ENCODE results near the gene ENG.

DNA sequence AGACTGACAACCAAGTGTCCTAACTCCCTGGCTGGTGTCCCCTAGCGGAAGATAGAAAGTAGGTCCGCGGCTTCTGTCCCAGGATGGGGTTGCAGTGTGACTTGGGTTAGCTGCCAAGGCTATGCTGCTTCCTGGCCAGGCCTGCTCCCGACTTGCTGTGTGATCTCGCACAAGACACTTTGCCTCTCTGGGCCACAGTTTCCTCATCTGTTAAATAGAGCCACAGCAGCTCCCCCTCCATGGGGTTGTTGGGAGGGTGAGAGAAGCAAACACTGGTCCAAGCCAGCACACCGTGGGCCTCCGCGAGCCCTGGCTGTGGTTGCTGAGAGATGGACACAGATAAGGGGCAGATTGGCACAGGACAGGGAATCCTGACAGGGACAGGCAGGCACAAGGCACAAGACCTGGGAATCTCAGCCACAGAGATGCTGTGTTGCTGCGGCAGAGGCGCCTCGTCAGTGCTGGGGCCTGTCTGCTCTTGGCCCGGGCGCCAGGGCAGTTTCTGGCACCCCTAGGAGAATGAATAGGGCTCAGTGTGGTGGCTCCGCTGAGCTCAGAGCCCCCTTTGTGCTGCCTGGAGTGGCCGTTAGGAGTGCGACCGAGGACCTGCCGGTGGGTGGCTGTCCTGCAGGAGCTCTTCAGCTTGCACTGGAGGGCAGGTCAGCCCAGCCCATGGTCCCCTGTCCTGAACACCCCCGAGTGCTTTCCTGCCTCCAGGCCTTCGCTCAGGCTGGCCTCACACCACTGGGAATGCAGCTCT is 74.2 kb downstream of the ENG start:
- no peak for TF ChIP-seq POLR2A (IDR thresholded peaks at IDR 0.05)
- TF ChIP-seq, protein P1, sequence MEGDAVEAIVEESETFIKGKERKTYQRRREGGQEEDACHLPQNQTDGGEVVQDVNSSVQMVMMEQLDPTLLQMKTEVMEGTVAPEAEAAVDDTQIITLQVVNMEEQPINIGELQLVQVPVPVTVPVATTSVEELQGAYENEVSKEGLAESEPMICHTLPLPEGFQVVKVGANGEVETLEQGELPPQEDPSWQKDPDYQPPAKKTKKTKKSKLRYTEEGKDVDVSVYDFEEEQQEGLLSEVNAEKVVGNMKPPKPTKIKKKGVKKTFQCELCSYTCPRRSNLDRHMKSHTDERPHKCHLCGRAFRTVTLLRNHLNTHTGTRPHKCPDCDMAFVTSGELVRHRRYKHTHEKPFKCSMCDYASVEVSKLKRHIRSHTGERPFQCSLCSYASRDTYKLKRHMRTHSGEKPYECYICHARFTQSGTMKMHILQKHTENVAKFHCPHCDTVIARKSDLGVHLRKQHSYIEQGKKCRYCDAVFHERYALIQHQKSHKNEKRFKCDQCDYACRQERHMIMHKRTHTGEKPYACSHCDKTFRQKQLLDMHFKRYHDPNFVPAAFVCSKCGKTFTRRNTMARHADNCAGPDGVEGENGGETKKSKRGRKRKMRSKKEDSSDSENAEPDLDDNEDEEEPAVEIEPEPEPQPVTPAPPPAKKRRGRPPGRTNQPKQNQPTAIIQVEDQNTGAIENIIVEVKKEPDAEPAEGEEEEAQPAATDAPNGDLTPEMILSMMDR (IDR thresholded peaks at IDR 0.05) = no peak
